ENCODE results near the gene SYCE1.
"Not testable (repeated sequence)": the region's sequence is repeated elsewhere in the genome, so short reads cannot be mapped to it uniquely, and the experiment has no call there.

The SYCE1 gene

GRCh38 chr10:133565441-133566294 lies at the start of gene SYCE1:
Gene SYCE1 (minus strand): TSS chr10:133565583. CDS start chr10:133565529, 54 bp downstream.
- Histone ChIP-seq H3K4me3 (ENCODE audit: low read length in 2 of 2) (no peak within 1 kb of the TSS), H3K36me3 (ENCODE audit: control insufficient read depth in 2 of 2, insufficient read depth in 2 of 2, low read length in 2 of 2) (no peaks in the 10 kb centered on the region), H3K27ac (ENCODE audit: low read length) (no peak within 1 kb of the TSS)

DNA sequence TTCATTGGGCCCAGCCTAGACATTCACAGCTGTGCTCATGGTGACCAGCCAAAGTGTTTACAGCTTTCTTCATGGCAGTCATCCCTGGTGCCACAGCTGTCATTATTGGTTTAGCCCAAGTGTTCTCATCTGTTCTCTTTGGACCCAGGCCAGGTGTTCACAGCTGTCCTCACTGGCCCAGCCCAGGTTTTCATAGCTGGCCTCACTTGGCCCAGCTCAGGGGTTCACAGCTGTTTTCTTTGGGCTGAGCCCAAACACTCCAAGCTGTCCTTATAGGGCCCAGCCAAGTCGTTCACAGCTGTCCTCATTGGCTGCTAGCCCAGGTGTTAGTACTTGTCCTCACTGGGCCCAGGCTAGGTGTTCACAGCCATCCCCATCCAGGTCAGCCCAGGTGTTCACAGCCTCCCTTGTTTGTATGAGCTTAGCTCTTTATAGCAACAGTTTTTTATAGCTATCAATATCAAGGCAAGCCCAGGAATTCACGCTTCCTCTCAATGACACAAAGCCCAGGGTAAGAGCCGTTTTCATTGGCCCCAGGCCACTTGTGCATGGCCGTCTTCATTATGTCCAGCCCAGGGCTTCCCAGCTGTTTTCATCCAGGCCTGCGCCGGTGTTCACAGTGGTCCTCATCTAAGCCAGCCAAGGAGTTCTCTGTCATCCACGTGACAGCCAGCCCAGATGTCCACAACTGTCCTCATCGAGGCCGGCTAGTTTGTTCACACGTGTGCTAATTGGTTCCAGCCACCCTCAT lies 49.6 kb upstream of the SYCE1 start:
- no peaks in the 10 kb centered on the region for H3K36me3 ChIP-seq (ENCODE audit: control insufficient read depth in 2 of 2, insufficient read depth in 2 of 2, low read length in 2 of 2)
- H3K9ac ChIP-seq (ENCODE audit: low read length in 2 of 2), result no peak overlapping the region
- H3K4me3 ChIP-seq (ENCODE audit: low read length in 2 of 2), result no peak overlapping the region
- H3K4me1 ChIP-seq (ENCODE audit: control insufficient read depth, insufficient read depth, low read length), result no peaks in the 10 kb centered on the region
- no peak overlapping the region for H3K27ac ChIP-seq (ENCODE audit: low read length)
- H3K9me3 ChIP-seq (ENCODE audit: control insufficient read depth in 2 of 2, low read length in 2 of 2), result no peaks in the 10 kb centered on the region
- H3K27me3 ChIP-seq (ENCODE audit: control insufficient read depth in 1 of 2, insufficient read depth in 2 of 2, low read length in 2 of 2), result peaks cover 0 to 7% of the 10 kb centered on the region in 2 donors

More at GRCh38 chr10:133565441-133566294, at the start of gene SYCE1:
- peaks cover 4 to 22% of the 10 kb centered on the region in 2 donors for H3K27me3 ChIP-seq (ENCODE audit: control insufficient read depth in 1 of 2, insufficient read depth in 2 of 2, low read length in 2 of 2)
- no peak within 1 kb of the TSS for H3K9ac ChIP-seq (ENCODE audit: low read length in 2 of 2)
- H3K9me3 ChIP-seq (ENCODE audit: control insufficient read depth in 2 of 2, low read length in 2 of 2), result peaks cover 0 to 3% of the 10 kb centered on the region in 2 donors
- H3K4me1 ChIP-seq (ENCODE audit: control insufficient read depth, insufficient read depth, low read length), result no peaks in the 10 kb centered on the region

DNA sequence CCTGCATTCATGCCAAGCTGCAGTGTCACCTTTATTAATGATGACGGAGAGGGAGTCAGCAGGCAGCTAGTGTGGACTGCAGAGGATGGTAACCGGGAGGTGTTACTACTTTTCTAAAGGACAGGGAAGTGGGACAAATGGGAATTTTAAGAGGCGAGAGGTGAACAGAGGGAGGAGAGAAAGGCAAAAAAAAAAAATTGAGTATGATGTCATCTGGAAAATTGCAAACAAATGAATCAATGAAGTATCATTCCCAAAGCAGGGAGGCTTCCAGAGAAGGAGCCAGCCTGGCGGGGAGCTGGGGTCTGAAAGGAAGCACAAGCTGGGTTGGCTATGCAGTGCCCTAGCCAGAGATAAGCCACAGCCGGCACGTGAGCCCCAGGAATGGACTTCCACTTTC lies 48.3 kb upstream of the SYCE1 start:
- peaks cover 0 to 2% of the 10 kb centered on the region in 2 donors for H3K27me3 ChIP-seq (ENCODE audit: control insufficient read depth in 1 of 2, insufficient read depth in 2 of 2, low read length in 2 of 2)
- H3K4me3 ChIP-seq (ENCODE audit: low read length in 2 of 2), result no peak overlapping the region

GRCh38 chr10:133611079-133611478 lies 45.7 kb upstream of the SYCE1 start:
- H3K4me1 ChIP-seq (ENCODE audit: control insufficient read depth, insufficient read depth, low read length), result no peaks in the 10 kb centered on the region
- H3K9ac ChIP-seq (ENCODE audit: low read length in 2 of 2), result no peak overlapping the region
- H3K36me3 ChIP-seq (ENCODE audit: control insufficient read depth in 2 of 2, insufficient read depth in 2 of 2, low read length in 2 of 2), result no peaks in the 10 kb centered on the region
- no peaks in the 10 kb centered on the region for H3K9me3 ChIP-seq (ENCODE audit: control insufficient read depth in 2 of 2, low read length in 2 of 2)
- no peak overlapping the region for H3K4me3 ChIP-seq (ENCODE audit: low read length in 2 of 2)
- H3K27me3 ChIP-seq (ENCODE audit: control insufficient read depth in 1 of 2, insufficient read depth in 2 of 2, low read length in 2 of 2), result peaks cover 0 to 5% of the 10 kb centered on the region in 2 donors
- H3K27ac ChIP-seq (ENCODE audit: low read length), result no peak overlapping the region

More for the DNA sequence above, 48.3 kb upstream of the SYCE1 start:
- Histone ChIP-seq H3K9ac (ENCODE audit: low read length in 2 of 2) (no peak overlapping the region), H3K9me3 (ENCODE audit: control insufficient read depth in 2 of 2, low read length in 2 of 2) (no peaks in the 10 kb centered on the region), H3K27ac (ENCODE audit: low read length) (no peak overlapping the region), H3K36me3 (ENCODE audit: control insufficient read depth in 2 of 2, insufficient read depth in 2 of 2, low read length in 2 of 2) (no peaks in the 10 kb centered on the region), H3K4me1 (ENCODE audit: control insufficient read depth, insufficient read depth, low read length) (no peaks in the 10 kb centered on the region)

DNA sequence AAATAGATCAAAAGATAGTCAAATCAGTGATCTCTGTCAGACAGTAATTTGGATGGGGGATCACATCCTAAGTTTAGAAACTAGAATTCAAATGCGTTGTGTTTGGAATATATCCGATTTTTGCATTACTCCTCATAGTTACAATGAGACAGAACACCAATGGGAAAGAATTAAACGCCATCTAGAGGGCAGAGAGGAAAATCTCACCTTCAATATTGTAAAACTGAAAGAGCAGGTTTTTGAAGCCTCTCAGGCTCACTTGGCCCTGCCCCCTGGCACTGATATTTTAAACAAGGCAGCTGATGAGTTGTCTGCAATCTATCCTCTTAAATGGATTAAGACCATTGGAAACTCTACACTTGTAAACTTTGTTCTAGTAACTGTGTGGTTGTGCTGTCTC lies 43.5 kb upstream of the SYCE1 start:
- Histone ChIP-seq H3K4me1 (ENCODE audit: control insufficient read depth, insufficient read depth, low read length) (no peaks in the 10 kb centered on the region), H3K27ac (ENCODE audit: low read length) (no peak overlapping the region), H3K9me3 (ENCODE audit: control insufficient read depth in 2 of 2, low read length in 2 of 2) (no peaks in the 10 kb centered on the region), H3K27me3 (ENCODE audit: control insufficient read depth in 1 of 2, insufficient read depth in 2 of 2, low read length in 2 of 2) (peaks cover 7 to 15% of the 10 kb centered on the region in 2 donors), H3K9ac (ENCODE audit: low read length in 2 of 2) (no peak overlapping the region), H3K36me3 (ENCODE audit: control insufficient read depth in 2 of 2, insufficient read depth in 2 of 2, low read length in 2 of 2) (no peaks in the 10 kb centered on the region), H3K4me3 (ENCODE audit: low read length in 2 of 2) (no peak overlapping the region)

DNA sequence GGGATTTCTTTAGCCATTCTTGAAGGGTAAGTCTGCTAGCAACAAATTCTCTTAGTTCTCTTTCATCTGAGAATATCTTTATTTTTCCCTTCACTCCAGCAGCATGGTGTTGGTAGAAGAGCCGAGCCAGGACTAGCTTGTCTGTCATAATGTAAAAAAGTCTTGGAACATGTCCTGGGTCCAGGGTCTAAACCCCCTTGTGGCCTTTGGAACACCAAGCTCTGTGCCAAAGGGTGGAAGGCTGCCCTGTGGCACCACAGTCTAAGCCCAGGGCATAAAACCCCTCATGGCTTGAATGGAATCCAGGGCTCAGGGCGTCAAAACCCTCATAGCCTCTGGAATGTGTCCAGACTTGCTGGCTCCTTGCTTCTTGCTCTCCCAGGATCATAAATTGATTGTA lies 38.1 kb upstream of the SYCE1 start:
- H3K27me3 ChIP-seq (ENCODE audit: control insufficient read depth in 1 of 2, insufficient read depth in 2 of 2, low read length in 2 of 2), result peaks cover 17 to 19% of the 10 kb centered on the region in 2 donors
- H3K36me3 ChIP-seq (ENCODE audit: control insufficient read depth in 2 of 2, insufficient read depth in 2 of 2, low read length in 2 of 2); H3K9me3 ChIP-seq (ENCODE audit: control insufficient read depth in 2 of 2, low read length in 2 of 2); H3K4me1 ChIP-seq (ENCODE audit: control insufficient read depth, insufficient read depth, low read length); H3K9ac ChIP-seq (ENCODE audit: low read length in 2 of 2); H3K27ac ChIP-seq (ENCODE audit: low read length); H3K4me3 ChIP-seq (ENCODE audit: low read length in 2 of 2): not testable (repeated sequence)

DNA sequence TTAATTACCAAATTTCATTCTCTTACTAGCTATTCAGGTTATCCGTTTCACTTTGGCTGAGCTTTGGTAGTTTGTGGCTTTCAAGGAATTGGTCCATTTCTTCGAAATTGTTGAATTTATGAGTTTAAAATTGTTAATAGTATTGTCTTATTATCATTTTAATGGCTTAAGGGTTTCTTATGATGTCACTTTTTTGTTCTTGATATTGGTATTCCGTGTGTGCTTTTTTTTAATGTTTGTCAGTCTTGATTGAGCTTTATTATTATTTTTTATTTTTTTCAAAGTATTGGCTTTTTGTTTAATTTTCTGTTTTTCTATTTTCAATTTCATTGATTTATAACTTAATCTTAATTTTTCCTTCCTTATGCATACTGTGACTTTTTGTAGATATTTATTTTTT lies 35.3 kb upstream of the SYCE1 start:
- Histone ChIP-seq H3K27ac (ENCODE audit: low read length) (no peak overlapping the region), H3K4me1 (ENCODE audit: control insufficient read depth, insufficient read depth, low read length) (no peaks in the 10 kb centered on the region), H3K36me3 (ENCODE audit: control insufficient read depth in 2 of 2, insufficient read depth in 2 of 2, low read length in 2 of 2) (no peaks in the 10 kb centered on the region), H3K4me3 (ENCODE audit: low read length in 2 of 2) (no peak overlapping the region), H3K9ac (ENCODE audit: low read length in 2 of 2) (no peak overlapping the region), H3K9me3 (ENCODE audit: control insufficient read depth in 2 of 2, low read length in 2 of 2) (no peaks in the 10 kb centered on the region), H3K27me3 (ENCODE audit: control insufficient read depth in 1 of 2, insufficient read depth in 2 of 2, low read length in 2 of 2) (peaks cover 17% of the 10 kb centered on the region in 2 donors)

GRCh38 chr10:133599869-133600268 lies 34.5 kb upstream of the SYCE1 start:
- not testable (repeated sequence) for H3K4me1 ChIP-seq (ENCODE audit: control insufficient read depth, insufficient read depth, low read length); H3K9me3 ChIP-seq (ENCODE audit: control insufficient read depth in 2 of 2, low read length in 2 of 2); H3K27ac ChIP-seq (ENCODE audit: low read length); H3K36me3 ChIP-seq (ENCODE audit: control insufficient read depth in 2 of 2, insufficient read depth in 2 of 2, low read length in 2 of 2); H3K4me3 ChIP-seq (ENCODE audit: low read length in 2 of 2); H3K9ac ChIP-seq (ENCODE audit: low read length in 2 of 2)
- H3K27me3 ChIP-seq (ENCODE audit: control insufficient read depth in 1 of 2, insufficient read depth in 2 of 2, low read length in 2 of 2), result peaks cover 12 to 20% of the 10 kb centered on the region in 2 donors

GRCh38 chr10:133592716-133593115 lies 27.3 kb upstream of the SYCE1 start:
- Histone ChIP-seq H3K9ac (ENCODE audit: low read length in 2 of 2) (no peak overlapping the region), H3K36me3 (ENCODE audit: control insufficient read depth in 2 of 2, insufficient read depth in 2 of 2, low read length in 2 of 2) (no peaks in the 10 kb centered on the region), H3K4me3 (ENCODE audit: low read length in 2 of 2) (no peak overlapping the region), H3K27me3 (ENCODE audit: control insufficient read depth in 1 of 2, insufficient read depth in 2 of 2, low read length in 2 of 2) (peaks cover 10 to 14% of the 10 kb centered on the region in 2 donors), H3K27ac (ENCODE audit: low read length) (no peak overlapping the region), H3K4me1 (ENCODE audit: control insufficient read depth, insufficient read depth, low read length) (no peaks in the 10 kb centered on the region), H3K9me3 (ENCODE audit: control insufficient read depth in 2 of 2, low read length in 2 of 2) (no peaks in the 10 kb centered on the region)

DNA sequence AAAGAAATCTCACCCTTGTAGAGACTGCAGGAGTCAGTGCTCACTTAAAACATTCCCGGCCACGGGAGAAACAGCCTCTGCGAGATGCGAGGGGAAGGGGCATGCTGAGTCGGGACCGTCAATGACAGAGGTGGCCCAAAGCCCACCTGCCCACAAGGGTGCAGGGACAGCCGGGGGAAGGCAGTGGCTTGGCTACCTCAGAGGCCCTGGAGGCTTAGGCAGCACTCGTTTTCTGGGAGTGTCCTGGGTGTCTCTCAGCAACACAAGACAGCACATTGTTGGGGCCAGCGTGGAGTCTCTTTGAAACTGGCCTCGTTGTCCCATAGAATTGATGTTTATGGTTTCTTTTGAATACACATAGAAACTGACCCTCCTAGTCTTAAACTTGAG lies 25.6 kb upstream of the SYCE1 start:
- no peak overlapping the region for H3K4me3 ChIP-seq (ENCODE audit: low read length in 2 of 2)
- H3K9me3 ChIP-seq (ENCODE audit: control insufficient read depth in 2 of 2, low read length in 2 of 2), result no peaks in the 10 kb centered on the region
- H3K36me3 ChIP-seq (ENCODE audit: control insufficient read depth in 2 of 2, insufficient read depth in 2 of 2, low read length in 2 of 2), result no peaks in the 10 kb centered on the region
- H3K9ac ChIP-seq (ENCODE audit: low read length in 2 of 2), result no peak overlapping the region
- H3K27me3 ChIP-seq (ENCODE audit: control insufficient read depth in 1 of 2, insufficient read depth in 2 of 2, low read length in 2 of 2), result peaks cover 10 to 14% of the 10 kb centered on the region in 2 donors
- no peak overlapping the region for H3K27ac ChIP-seq (ENCODE audit: low read length)
- H3K4me1 ChIP-seq (ENCODE audit: control insufficient read depth, insufficient read depth, low read length), result no peaks in the 10 kb centered on the region

Data from stomach smooth muscle (tissue), 2 donors.